GM19397 (cell line): ENCODE data around the gene TBC1D9B.
"Not testable (repeated sequence)": the region's sequence is repeated elsewhere in the genome, so short reads cannot be mapped to it uniquely, and the experiment has no call there.

Source experiments
- ATAC-seq: cut with Tn5 transposase; IDR thresholded peaks from one replicate; pipeline ENCODE4 v1.9.1; 2021; ENCODE audit warnings: mild to moderate bottlenecking, moderate library complexity; ENCODE audit not compliant: unreplicated experiment

The TBC1D9B gene

DNA sequence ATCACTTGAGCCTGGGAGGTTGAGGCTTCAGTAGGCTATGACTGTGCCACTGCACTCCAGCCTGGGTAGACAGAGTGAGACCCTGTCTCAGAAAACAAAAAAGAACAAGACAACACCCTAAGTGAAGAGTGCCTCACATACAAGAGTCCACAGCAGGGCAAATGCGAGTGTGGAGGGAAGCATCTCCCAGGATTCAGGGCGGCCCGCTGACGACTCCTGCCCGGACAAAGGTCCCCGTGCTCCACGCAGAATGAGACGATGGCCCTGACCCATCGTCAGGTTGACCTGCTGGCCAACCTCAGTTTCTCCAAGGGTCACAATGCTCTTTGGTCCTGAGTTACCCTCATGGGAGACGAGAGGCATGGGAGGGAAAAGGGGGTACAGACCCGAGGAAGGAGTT is 67.4 kb downstream of the TBC1D9B start:
- no peak for ATAC-seq

DNA sequence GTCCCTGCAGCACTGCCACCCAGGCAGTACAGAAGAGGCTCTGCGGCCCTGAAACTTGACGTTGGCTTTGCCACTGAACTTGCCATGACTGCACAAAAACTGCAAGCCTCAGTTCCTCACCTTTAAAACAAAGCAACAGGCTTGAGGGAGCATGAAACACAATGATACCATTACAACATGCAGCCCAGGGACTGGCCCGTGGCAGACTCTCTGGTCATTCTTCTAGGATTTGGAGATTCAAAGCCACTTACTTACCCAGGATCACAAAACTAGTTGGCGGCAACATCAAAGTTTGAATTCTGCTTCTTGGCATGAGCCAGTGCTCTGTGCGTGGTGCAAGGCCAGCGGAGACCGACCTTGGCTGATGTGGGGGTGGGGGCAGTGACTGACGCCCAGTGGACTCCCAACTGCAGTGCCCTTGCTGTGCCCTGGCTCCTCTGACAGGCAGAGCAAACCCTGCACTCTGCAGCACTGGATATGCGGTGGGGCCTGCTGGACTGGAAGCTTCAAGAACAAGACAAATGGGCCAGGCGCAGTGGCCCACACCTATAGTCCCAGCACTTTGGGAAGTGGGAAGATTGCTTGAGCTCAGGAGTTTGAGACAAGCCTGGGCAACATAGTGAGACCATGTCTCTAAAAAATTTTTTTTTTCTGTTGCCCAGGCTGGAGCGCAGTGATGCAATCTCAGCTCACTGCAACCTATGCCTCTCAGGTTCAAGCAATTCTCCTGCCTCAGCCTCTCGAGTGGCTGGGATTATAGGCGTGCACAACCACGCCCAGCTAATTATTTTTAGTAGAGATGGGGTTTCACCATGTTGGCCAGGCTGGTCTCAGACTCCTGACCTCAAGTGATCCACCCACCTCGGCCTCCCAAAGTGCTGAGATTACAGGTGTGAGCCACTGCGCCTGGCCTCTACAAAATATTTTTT is 68.1 kb downstream of the TBC1D9B start:
- no peak for ATAC-seq

DNA sequence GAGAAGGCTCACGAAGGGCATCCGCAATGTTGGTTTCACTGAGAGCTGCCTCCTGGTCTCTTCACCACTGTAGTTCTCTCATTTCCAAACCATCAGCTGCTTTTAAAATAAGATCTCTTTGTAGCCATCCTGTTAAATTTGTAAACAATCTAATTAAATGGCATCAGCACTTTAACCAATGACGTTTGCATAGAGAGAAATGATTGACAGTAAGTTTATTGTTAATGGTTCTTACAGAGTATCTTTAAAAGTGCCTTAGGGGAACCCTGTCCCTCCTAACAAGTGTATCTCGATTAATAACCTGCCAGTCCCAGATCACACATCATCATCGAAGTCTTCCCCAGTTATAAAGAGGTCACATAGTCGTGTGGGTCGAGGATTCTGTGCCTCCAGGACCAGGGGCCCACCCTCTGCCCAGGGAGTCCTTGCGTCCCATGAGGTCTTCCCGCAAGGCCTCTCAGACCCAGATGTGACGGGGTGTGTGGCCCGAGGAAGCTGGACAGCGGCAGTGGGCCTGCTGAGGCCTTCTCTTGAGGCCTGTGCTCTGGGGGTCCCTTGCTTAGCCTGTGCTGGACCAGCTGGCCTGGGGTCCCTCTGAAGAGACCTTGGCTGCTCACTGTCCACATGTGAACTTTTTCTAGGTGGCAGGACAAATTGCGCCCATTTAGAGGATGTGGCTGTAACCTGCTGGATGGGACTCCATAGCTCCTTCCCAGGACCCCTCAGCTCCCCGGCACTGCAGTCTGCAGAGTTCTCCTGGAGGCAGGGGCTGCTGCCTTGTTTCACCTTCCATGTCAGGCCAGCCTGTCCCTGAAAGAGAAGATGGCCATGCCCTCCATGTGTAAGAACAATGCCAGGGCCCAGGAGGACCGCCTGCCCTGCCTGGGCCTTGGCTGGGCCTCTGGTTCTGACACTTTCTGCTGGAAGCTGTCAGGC is 70.4 kb downstream of the TBC1D9B start:
- ATAC-seq: no peak

DNA sequence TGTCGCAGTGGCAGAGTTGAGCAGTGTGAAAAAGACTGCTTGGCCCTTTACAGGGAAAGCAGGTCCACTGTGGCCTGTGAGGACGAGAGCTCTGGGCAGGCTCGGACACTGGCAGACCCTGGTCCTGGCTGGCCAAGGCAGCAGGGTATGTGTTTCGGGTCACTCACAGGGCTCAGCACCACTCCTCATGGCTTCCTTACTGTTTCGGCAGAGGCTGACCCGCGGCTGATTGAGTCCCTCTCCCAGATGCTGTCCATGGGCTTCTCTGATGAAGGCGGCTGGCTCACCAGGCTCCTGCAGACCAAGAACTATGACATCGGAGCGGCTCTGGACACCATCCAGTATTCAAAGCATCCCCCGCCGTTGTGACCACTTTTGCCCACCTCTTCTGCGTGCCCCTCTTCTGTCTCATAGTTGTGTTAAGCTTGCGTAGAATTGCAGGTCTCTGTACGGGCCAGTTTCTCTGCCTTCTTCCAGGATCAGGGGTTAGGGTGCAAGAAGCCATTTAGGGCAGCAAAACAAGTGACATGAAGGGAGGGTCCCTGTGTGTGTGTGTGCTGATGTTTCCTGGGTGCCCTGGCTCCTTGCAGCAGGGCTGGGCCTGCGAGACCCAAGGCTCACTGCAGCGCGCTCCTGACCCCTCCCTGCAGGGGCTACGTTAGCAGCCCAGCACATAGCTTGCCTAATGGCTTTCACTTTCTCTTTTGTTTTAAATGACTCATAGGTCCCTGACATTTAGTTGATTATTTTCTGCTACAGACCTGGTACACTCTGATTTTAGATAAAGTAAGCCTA is 71.3 kb downstream of the TBC1D9B start:
- ATAC-seq: no peak

DNA sequence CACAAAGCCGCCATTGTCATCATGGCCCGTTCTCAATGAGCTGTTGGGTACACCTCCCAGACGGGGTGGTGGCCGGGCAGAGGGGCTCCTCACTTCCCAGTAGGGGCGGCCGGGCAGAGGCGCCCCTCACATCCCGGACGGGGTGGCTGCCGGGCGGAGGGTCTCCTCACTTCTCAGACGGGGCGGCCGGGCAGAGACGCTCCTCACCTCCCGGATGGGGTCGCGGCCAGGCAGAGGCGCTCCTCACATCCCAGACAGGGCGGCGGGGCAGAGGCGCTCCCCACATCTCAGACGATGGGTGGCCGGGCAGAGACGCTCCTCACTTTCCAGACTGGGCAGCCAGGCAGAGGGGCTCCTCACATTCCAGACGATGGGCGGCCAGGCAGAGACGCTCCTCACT is 72.8 kb downstream of the TBC1D9B start:
- not testable (repeated sequence) for ATAC-seq

DNA sequence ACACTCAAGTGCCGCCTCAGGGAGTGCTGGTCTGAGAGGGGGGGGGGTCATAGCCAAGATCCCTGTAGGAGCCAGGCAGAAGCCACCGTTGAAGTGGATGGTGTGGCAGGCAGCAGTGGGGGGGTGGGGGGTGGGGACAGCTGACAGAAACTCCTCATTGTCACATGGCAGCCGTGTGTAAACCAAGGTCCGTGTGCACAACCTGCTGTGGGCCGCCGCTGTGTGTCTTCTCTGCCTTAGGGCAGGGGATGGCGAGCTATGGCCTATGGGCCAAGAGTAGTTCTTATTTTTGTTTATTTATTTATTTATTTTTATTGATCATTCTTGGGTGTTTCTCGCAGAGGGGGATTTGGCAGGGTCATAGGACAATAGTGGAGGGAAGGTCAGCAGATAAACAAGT is 73.6 kb downstream of the TBC1D9B start:
- no peak for ATAC-seq

DNA sequence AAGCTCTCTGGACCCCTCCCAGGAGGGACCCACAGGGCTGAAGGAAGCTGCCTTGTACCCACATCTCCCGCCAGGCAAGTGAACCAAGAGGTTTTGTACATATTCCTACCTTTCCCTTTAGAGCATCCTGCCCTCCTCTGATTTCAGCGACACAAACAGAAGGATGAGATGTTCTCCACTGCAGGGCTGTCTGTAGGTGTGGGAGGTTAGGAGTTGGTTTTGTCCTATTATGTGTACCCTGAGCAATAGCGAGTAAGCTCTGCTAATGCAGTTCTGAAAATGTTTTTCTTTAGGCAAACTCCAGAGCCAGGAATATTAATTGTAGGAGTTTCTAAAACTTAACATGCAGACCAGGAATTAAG is 74.0 kb downstream of the TBC1D9B start:
- ATAC-seq: no peak

DNA sequence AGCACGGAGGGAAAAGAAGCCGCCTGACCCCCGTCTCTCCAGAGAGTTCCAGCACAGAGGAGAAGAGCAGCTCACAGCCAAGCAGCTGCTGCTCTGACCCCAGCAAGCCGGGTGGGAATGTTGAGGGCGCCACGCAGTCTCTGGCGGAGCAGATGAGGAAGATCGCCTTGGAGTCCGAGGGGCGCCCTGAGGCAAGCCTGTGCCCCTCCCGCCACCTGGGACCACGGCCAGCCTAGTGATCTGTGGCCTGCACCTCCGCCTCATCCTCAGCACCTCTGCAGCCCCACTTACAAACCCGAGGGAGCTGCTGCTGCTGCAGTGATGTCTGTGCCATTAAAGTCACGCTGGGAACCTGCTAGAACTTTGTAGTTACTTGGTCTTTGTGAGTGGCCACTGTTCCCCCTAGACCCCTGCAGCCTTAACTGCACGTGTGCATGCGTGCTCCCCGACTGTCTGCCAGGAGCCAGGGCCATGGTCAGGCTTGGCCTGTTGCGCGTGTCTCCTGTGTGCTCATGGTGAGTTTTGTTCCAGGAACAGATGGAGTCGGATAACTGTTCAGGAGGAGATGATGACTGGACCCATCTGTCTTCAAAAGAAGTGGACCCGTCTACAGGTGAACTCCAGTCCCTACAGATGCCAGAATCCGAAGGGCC is 74.5 kb downstream of the TBC1D9B start:
- ATAC-seq: no peak

DNA sequence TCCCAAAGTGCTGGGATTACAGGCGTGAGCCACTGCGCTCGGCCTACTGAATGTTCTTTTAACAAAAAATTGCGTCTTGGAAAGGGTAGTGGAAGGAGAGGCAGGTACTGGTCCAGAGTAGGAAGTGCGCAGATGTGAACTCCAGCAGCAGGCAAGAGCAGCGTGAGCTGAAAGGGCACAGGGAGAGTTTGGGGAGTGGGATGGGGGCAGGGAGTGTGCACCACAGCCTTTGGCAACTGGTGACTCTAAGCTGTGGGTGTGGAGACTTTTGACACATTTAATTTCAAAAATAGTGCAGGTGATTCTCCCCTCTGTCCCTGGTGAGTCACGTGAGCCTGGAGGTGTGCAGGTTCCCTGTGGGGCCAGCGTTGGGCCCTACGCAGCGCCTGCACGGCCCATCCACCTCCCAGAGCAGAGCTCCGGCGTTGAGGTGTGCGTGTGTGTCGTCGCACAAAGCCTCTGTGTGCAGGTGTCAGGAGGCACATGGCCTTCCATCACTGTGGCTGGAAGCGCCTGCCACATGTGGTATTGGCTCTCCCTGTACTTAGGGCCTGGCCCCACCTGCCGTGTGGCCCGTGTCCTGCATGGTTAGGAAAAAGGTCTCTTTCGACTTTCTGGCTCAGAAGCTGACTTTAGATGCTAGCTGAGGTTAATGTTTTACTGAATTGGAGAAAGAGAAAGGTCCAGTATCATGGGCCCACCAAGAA is 75.5 kb downstream of the TBC1D9B start:
- ATAC-seq: no peak

DNA sequence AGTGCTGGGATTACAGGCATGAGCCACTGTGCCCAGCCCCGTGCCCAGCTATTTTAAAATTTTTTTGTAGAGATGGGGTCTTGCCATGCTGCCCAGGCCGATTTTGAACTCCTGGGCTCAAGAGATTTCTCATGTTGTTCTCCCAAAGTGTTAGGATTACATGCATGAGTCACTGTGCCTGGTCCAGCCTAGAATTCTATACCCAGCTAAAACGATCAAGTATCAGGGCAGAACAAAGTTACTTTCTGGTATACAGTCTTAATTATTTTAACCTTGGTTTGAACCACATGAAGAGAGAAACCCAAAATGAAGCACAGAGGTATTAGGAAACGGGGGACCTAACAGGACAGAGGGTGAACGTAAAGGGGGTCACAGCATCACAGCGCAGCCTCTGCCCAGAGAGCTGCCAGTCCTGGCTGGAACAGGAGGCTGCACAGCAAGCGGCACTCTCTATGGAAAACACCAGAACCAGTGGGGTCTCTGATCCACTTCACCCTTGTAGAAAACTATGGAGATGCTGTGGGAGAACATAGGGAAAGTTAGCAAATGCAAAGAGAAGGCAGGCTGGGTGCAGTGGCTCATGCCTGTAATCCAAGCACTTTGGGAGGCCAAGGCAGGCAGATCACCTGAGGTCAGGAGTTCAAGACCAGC is 76.8 kb downstream of the TBC1D9B start:
- no peak for ATAC-seq

DNA sequence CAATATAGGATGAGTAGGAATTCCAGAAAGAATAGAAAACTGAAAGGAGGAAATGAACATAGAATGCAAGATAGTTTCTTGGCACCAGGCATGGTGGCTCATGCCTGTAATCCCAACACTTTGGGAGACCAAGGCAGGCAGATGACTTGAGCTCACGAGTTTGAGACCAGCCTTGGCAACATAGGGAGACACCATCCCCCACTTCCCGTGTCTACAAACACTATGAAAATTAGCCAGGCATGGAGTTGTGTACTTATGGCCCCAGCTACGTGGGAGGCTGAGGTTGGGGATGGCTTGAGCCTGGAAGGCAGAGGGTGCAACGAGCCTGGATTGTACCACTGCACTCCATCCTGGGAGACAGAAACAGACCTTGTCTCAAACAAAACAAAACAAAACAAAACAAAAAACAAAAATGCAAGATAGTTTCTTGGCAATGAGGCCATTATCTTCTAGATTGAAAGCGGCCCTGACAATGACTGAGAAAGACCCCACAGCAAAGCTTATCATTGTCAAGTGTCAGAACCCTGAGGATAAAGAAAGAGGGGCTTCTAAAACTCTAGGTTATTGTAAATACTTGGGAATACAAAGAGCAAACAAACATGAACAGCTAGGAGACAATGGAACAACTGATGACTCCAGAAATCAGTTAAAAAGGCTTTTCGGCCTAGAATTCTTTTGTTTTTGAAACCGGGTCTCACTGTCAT is 77.8 kb downstream of the TBC1D9B start:
- ATAC-seq: no peak

DNA sequence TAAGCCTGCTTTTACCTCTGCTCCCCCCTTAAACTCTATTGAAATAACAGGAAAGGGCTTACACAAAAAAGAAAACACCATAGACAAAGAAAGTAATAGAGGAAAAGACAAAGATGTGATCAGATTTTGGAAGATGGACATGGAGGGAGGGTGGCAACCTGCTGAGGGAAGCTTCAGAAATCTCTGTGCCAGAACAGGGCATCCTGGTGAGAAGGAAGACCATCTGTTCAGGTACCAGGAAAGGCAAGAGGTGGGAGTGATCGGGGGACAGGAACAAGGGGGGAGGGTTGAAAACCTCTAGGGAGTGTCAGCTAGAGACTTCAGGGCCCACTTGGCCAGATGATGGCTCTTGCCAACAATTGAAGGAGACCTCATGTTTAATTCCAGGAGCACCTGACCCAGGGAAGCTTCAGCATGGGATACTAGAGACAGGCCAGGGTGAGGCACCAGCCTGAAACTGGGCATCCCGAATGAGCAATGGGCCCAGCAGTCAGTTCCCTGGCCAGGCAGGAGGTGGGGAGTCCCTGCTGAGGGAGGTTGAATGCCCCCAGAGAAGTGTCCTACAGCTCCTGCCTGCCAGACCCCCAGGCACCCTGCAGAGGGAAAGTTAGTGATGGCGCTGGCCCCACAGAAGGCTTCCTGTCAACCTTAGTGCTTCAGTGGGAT is 78.8 kb downstream of the TBC1D9B start:
- no peak for ATAC-seq

DNA sequence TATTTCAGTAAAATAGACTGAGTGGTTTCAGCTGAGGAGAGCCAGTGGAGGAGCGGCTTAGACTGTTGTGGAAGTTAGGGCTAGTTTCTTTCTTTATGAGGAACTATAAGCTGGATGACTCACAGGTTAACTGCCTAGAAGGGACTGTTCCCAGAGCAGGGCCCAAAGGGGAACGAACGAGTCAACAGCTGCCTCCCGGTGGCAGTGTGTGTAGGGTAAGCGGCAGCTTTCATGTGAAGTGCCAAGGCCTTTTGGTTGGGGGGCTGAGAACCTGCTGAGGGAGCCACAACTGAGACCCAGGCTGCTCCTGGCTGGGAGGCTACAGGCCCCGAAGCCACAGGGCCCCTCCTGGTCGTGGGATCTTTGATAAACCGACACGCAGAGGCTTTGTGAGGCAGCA is 80.0 kb downstream of the TBC1D9B start:
- no peak for ATAC-seq

DNA sequence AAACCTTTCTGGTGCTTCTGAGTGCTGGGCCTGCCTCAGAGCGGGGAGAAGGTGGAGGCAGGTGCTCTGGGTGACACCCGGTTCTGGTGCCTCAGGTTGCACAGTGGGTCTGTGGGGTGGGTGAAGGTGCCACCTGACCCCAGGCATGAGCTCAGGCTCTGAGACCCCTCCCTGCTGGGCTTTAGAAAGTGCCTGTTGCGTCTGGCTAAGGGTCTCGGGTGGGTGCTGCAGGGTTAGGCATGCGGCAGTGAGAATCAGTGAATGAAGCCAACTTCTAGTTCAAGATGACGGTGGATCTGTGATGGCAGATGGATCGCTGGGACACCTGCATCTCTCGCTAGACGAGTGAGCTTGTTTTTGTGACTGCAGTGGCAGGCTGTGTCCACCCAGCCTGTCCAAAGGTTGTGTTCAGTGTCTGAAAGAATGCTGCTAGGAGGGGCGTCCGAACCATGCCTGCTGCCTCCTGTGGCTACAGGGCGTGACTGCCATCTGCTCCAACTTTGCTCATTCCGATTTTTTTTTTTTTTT is 82.0 kb downstream of the TBC1D9B start:
- ATAC-seq: no peak

DNA sequence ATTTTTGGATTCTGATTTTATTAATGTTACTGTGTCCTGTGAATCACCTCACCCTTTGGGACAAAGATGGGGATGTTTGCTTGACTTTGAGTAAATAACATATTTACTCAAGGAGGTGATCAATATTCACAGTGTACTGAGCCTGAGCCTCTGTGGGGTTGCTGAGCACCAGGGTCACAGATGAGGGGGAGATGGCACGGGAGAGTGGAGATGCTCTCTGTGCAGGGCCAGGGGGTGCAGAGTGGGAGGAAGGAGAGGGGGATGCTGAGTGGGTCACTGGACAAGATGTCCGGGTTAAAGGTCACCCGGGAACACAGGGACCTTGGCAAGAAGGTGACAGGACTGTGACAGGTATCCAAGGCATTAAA is 83.0 kb downstream of the TBC1D9B start:
- ATAC-seq: no peak

DNA sequence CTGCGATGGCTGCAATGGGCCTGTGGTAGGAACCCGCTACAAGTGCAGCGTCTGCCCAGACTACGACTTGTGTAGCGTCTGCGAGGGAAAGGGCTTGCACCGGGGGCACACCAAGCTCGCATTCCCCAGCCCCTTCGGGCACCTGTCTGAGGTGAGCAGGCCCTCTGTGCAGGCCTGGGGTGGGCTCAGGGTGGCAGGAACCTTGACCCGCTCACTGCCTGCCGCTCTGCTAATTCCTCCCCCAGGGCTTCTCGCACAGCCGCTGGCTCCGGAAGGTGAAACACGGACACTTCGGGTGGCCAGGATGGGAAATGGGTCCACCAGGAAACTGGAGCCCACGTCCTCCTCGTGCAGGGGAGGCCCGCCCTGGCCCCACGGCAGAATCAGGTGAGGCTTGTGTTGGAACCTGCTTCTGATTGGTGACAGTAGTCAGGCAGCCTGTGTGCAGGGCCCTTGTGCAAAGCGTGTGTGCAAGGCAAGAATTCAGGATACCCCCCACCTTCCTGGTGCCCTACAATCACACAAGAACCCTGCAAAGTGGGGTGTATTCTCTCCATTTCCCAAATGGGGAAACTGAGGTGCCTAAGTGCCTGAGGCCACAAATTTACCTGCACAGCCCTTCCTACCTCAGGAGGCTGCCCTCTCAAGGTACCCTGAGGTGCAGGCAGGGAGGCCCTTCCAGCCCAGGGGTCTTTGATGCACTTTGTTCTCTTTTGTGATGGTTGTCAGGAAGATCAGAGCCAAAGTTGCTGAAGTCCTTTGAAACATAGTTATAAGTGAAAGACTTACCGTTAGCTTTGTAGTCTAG is 83.6 kb downstream of the TBC1D9B start:
- no peak for ATAC-seq

DNA sequence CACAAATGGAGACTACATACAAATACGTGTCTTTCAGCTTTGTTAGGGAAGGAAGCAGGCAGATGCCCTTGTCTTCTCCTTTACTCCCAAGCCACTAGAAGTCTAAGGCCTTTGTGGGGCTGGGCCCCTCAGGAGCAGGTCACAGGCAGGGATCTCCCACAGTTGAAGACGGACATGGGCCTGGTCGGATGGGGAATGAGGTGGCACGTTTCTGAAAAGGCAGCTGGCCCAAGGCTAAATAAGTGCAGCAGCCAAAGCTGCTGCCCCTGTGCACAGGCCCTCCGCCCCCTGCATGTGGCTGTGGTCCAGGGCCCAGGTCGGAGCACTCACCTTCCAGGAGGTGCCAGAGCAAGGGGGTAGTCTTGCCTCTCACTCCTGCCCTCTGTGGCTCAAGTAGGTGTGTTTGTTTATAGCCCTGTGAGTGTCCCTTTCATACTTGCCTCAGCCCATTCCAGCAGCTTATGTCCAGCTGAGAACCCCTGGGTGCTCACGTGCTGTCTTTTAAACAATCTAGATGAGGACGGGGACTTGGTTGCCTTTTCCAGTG is 85.2 kb downstream of the TBC1D9B start:
- ATAC-seq: no peak
